Tibial artery (tissue), 4 donors: ENCODE results near the gene NPPA.

ENCODE experiments used
- DNase-seq, 2 donors: peaks; one replicate each; pipeline ENCODE4 v3.0.0-alpha.2; 2019
- H3K27ac ChIP-seq, 2 donors: fragments of 200-600 bp; sonication (generic) in 1 of 2; 1 replicate in 1 of 2; 2 replicates in 1 of 2; pipeline ENCODE4 v1.5.1; 2018 to 2019; ENCODE audit warnings: mild to moderate bottlenecking in 1 of 2
- H3K27me3 ChIP-seq, 2 donors: fragments of 200-600 bp; sonication (generic) in 1 of 2; one replicate each; pipeline versions ENCODE4 v1.5.1 to v1.6.0; 2016 to 2019
- H3K36me3 ChIP-seq, 3 donors: fragments of 200-600 bp; sonication (generic) in 2 of 3; one replicate each; pipeline ENCODE4 v1.5.1; 2016 to 2019; ENCODE audit warnings: mild to moderate bottlenecking in 2 of 3
- H3K4me1 ChIP-seq, 4 donors: fragments of 200-600 bp; sonication (generic) in 2 of 4; 1 replicate in 3 of 4; 2 replicates in 1 of 4; pipeline ENCODE4 v1.5.1; 2016 to 2019
- H3K4me3 ChIP-seq, 2 donors: fragments of 200-600 bp; sonication (generic) in 1 of 2; 1 replicate in 1 of 2; 2 replicates in 1 of 2; pipeline ENCODE4 v1.5.1; 2018 to 2019; ENCODE audit warnings: mild to moderate bottlenecking in 2 of 2
- H3K9me3 ChIP-seq, 3 donors: fragments of 200-600 bp; sonication (generic) in 1 of 3; one replicate each; pipeline ENCODE4 v1.5.1; 2016 to 2019
- CTCF ChIP-seq, 2 experiments: fragments of 200-600 bp in 1 of 2; fragments of 450-650 bp in 1 of 2; IDR thresholded peaks; one replicate each; pipeline ENCODE4 v1.5.1; 2017 to 2019; ENCODE audit warnings: antibody characterized with exemption in 2 of 2, mild to moderate bottlenecking in 1 of 2, moderate library complexity in 1 of 2
- intact Hi-C: fragments of 100-400 bp; cut with DNase I; formaldehyde crosslinking; loops from one replicate; pipeline ENCODE4 v1.15.0; 2023; ENCODE audit warnings: low total_unique reads

Gene NPPA

DNA sequence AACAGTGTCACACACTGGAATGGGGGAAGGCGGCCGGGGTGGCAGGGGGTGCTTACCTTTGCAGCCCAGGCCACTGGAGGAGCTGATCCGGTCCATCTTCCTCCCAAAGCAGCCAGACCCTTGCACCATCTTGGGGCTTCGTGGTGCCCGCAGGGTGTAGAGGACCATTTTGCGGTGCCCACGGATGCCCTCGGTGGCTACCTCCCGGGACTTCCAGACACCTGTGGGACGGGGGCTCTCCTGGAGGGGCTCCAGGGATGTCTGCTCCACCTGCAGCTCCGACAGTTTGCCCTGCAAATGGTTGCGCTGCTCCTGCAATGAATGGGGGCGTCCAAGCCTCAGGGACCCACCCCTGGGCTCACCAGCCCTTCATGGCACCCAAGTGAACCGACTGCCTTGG is 10.6 kb upstream of the NPPA start:
- TF ChIP-seq CTCF (IDR thresholded peaks at IDR 0.05) = no peak
- peaks cover 0 to 70% of the 10 kb centered on the region in 2 donors for H3K27me3 ChIP-seq
- no peak overlapping the region for H3K4me3 ChIP-seq
- intact Hi-C loops = no loop called here
- H3K36me3 ChIP-seq = no peaks in the 10 kb centered on the region
- H3K4me1 ChIP-seq = peaks cover 0 to 9% (median 2%) of the 10 kb centered on the region in 4 donors
- DNase-seq = no peak
- H3K9me3 ChIP-seq = no peaks in the 10 kb centered on the region
- H3K27ac ChIP-seq = no peak overlapping the region

GRCh38 chr1:11857164-11857851 is 9.7 kb upstream of the NPPA start:
- no peak for TF ChIP-seq CTCF (IDR thresholded peaks at IDR 0.05)
- Histone ChIP-seq H3K4me1 (peaks cover 0 to 9% (median 2%) of the 10 kb centered on the region in 4 donors), H3K36me3 (no peaks in the 10 kb centered on the region), H3K27me3 (peaks cover 0 to 69% of the 10 kb centered on the region in 2 donors), H3K9me3 (no peaks in the 10 kb centered on the region), H3K4me3 (no peak overlapping the region), H3K27ac (no peak overlapping the region)
- DNase-seq = no peak
- intact Hi-C loops = no loop called here

DNA sequence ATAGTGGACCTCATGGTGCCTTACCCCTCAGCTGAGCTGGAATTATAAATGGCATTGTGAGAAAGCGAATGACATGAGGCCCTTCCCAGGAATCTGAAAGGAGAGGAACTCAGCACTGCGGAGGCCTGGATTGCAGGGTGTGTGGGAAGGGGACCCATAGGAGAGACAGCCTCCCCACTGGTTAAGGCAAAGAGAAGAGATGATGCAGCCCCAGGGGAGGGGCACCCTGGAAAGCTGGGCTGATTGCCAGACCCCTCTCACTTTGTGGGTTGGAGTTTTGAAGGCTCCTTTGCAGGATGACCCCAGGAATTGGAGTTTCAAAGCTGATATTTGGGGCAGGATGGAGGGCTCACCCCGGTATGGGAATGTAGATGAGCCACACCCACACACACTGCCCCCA is 9.1 kb upstream of the NPPA start:
- Histone ChIP-seq H3K27me3 (peaks cover 0 to 64% of the 10 kb centered on the region in 2 donors), H3K9me3 (no peaks in the 10 kb centered on the region), H3K36me3 (no peaks in the 10 kb centered on the region), H3K27ac (no peak overlapping the region), H3K4me3 (no peak overlapping the region), H3K4me1 (peaks cover 0 to 9% (median 2%) of the 10 kb centered on the region in 4 donors)
- intact Hi-C loops = no loop called here
- DNase-seq = no peak
- TF ChIP-seq CTCF (IDR thresholded peaks at IDR 0.05) = no peak

DNA sequence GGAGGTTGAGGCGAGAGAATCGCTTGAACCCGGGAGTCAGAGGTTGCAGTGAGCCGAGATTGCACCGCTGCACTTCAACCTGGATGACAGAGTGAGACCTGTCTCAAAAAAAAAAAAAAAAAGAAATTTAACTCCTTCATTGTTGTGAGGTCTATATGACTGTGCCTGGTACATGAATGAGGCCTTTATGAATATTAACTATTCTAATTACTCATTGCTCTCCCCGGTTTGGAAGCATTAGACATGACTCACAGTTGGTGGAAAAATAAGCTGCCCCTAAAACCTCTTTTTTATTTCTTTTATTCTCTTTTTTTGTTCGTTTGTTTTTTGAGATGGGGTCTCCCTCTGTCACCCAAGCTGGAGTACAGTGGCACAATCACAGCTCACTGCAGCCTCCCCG is 7.8 kb upstream of the NPPA start:
- intact Hi-C loops = no loop called here
- H3K4me3 ChIP-seq = no peak overlapping the region
- no peaks in the 10 kb centered on the region for H3K9me3 ChIP-seq
- no peak for TF ChIP-seq CTCF (IDR thresholded peaks at IDR 0.05)
- no peak overlapping the region for H3K27ac ChIP-seq
- peaks cover 0 to 9% (median 2%) of the 10 kb centered on the region in 4 donors for H3K4me1 ChIP-seq
- H3K27me3 ChIP-seq = peaks cover 0 to 58% of the 10 kb centered on the region in 2 donors
- DNase-seq = no peak
- H3K36me3 ChIP-seq = no peaks in the 10 kb centered on the region

GRCh38 chr1:11854519-11854918 is 6.9 kb upstream of the NPPA start:
- H3K4me3 ChIP-seq = no peak overlapping the region
- DNase-seq = no peak
- TF ChIP-seq CTCF (IDR thresholded peaks at IDR 0.05) = no peak
- intact Hi-C loops = no loop called here
- peaks cover 0 to 48% of the 10 kb centered on the region in 2 donors for H3K27me3 ChIP-seq
- peaks cover 0 to 9% (median 2%) of the 10 kb centered on the region in 4 donors for H3K4me1 ChIP-seq
- H3K9me3 ChIP-seq = no peaks in the 10 kb centered on the region
- H3K36me3 ChIP-seq = no peaks in the 10 kb centered on the region
- H3K27ac ChIP-seq = no peak overlapping the region
